ENCODE results near the gene PLEKHG4.

The PLEKHG4 gene

DNA sequence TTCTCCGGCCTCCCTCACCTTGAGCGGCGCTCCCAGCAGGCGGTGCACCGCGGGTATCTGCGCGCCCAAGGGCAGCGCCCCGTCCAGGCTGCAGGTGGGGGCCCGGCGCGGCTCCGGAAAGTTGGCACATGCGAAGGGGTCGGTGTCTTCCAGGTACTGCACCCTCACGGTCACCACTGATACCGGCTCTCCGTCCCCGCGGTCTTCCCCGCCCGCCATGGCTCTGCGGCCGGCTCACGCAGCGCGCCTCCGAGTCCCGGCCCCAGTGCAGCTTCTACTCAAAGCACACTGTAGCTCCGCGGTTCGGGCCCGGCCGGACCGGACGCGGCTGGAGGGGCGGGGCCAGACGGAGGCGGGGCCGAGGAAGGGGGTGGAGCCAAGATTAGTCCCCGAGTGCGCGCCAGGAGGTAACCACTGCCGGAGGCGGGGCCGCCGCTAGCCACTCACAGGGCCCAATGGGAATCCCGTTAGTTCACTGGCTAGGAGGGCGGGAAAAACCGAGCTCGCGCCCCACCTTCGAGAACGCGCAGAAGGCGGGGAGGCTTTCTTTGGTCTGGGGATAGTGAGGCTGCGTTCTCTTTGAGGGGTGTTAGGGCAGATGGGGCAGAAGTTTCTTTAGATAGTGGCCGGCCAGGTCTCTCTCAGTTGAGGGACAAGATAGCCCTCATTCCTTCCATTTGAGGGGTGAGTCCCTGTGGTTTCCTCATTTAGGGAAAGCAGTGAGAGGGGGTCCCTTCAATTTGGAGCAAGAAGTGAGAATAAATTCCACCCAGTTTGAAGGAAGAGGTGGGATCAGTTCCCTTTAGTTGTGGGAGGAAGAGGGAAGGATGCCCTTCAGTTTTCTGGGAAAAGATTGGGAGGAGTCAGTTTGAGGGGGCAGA lies 31.9 kb upstream of the PLEKHG4 start, which contains the start of gene FHOD1:
Gene FHOD1 (minus strand): TSS at position 290 of the 881 bp plus-strand sequence. CDS start 71 bp downstream, at position 219.
- peak within 1 kb of the TSS; percentile 24 for H3K4me3 ChIP-seq (IDR thresholded peaks at IDR 0.05; ENCODE audit: insufficient read depth, low read depth, low read length)
- no peaks in the 10 kb centered on the region for H3K36me3 ChIP-seq (ENCODE audit: insufficient read depth)
- H3K27me3 ChIP-seq (ENCODE audit: insufficient read depth, low read depth), result peaks cover 34% of the 10 kb centered on the region
- TF ChIP-seq, protein P1, sequence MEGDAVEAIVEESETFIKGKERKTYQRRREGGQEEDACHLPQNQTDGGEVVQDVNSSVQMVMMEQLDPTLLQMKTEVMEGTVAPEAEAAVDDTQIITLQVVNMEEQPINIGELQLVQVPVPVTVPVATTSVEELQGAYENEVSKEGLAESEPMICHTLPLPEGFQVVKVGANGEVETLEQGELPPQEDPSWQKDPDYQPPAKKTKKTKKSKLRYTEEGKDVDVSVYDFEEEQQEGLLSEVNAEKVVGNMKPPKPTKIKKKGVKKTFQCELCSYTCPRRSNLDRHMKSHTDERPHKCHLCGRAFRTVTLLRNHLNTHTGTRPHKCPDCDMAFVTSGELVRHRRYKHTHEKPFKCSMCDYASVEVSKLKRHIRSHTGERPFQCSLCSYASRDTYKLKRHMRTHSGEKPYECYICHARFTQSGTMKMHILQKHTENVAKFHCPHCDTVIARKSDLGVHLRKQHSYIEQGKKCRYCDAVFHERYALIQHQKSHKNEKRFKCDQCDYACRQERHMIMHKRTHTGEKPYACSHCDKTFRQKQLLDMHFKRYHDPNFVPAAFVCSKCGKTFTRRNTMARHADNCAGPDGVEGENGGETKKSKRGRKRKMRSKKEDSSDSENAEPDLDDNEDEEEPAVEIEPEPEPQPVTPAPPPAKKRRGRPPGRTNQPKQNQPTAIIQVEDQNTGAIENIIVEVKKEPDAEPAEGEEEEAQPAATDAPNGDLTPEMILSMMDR (conservative IDR thresholded peaks at IDR 0.05; ENCODE audit: low read depth, low read length), result no peak
- H2AFZ ChIP-seq (ENCODE audit: low read depth), result peak within 1 kb of the TSS; percentile 97
- peak within 1 kb of the TSS; percentile 46 for H3K27ac ChIP-seq
- H4K20me1 ChIP-seq (ENCODE audit: insufficient read depth), result no peaks in the 10 kb centered on the region
- H3K79me2 ChIP-seq (ENCODE audit: insufficient read depth, low read depth), result no peaks in the 10 kb centered on the region
- peaks cover 29% of the 10 kb centered on the region for H3K4me1 ChIP-seq (ENCODE audit: low read depth, poor library complexity, severe bottlenecking)
- peak within 1 kb of the TSS; percentile 57; the same call in 1 of the 2 replicates for H3K9ac ChIP-seq
- H3K4me2 ChIP-seq, result peak within 1 kb of the TSS; percentile 100

DNA sequence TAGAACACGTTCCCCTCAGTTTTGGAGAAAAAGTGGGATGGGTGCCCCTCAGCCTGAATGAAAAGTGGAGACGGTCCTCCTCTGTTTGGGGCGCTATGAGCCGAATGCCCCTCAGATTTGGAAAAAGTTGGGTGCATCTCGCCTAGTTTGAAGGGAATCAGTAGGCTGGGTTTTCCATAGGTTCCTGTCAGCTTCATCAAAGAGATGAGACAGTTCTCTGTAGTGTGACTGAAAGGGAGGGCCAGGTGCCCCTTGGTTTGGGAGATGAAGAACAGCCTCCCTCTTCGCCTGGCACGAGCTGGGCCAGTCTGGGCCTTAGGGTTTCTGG lies 31.3 kb upstream of the PLEKHG4 start:
- Histone ChIP-seq H3K4me3 (IDR thresholded peaks at IDR 0.05; ENCODE audit: insufficient read depth, low read depth, low read length) (no peak overlapping the region), H3K27me3 (ENCODE audit: insufficient read depth, low read depth) (peaks cover 34% of the 10 kb centered on the region), H3K4me1 (ENCODE audit: low read depth, poor library complexity, severe bottlenecking) (peaks cover 29% of the 10 kb centered on the region), H3K4me2 (peak overlapping the region; percentile 100), H3K27ac (no peak overlapping the region), H2AFZ (ENCODE audit: low read depth) (peak overlapping the region; percentile 97), H4K20me1 (ENCODE audit: insufficient read depth) (no peaks in the 10 kb centered on the region), H3K36me3 (ENCODE audit: insufficient read depth) (no peaks in the 10 kb centered on the region), H3K9ac (peak overlapping the region; percentile 57; the same call in 1 of the 2 replicates), H3K79me2 (ENCODE audit: insufficient read depth, low read depth) (no peaks in the 10 kb centered on the region)
- TF ChIP-seq, protein P1 (conservative IDR thresholded peaks at IDR 0.05; ENCODE audit: low read depth, low read length), result no peak

DNA sequence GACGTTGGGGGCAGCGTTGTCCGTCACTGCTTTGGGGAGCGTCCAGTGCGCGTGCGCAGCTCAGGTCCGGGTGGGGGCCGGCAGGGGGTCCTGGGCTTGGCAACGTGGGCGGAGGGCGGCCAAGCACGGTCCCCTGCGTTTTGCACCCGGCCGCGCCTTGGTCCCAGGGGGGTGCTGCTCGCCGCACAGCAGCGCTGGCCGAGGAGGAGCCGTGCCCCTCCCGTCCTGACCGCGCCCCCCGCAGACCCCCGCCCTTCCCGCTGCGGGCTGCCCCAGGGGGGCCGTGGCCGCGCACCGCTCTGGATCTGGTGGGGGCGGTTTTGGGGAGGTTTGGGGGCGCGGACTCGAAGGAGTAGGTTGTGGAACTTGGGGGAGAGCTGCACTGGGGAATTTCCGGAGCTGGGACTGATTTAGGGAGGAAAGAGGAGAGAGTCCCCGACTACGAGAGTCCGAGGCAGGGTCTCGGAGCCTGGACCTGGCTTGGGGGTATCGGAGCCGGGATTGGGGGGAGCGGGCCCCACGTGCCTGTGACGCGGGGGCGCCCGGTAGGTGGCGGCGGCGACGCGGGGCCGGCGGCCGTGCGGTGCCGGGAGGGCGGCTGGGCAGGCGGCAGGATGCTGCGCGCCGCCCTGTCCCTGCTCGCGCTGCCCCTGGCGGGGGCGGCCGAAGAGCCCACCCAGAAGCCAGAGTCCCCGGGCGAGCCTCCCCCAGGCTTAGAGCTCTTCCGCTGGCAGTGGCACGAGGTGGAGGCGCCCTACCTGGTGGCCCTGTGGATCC lies 30.7 kb upstream of the PLEKHG4 start, which contains the start of gene SLC9A5:
Gene SLC9A5 (plus strand): TSS at position 579 of the 777 bp plus-strand sequence. CDS start 36 bp downstream, at position 615.
- no peaks in the 10 kb centered on the region for H3K36me3 ChIP-seq (ENCODE audit: insufficient read depth)
- H2AFZ ChIP-seq (ENCODE audit: low read depth), result peak within 1 kb of the TSS; percentile 97
- no peak within 1 kb of the TSS for H3K27ac ChIP-seq
- peaks cover 29% of the 10 kb centered on the region for H3K4me1 ChIP-seq (ENCODE audit: low read depth, poor library complexity, severe bottlenecking)
- H3K4me3 ChIP-seq (IDR thresholded peaks at IDR 0.05; ENCODE audit: insufficient read depth, low read depth, low read length), result no peak within 1 kb of the TSS
- H3K27me3 ChIP-seq (ENCODE audit: insufficient read depth, low read depth), result peaks cover 34% of the 10 kb centered on the region
- H4K20me1 ChIP-seq (ENCODE audit: insufficient read depth), result no peaks in the 10 kb centered on the region
- peak within 1 kb of the TSS; percentile 57; the same call in 1 of the 2 replicates for H3K9ac ChIP-seq
- peak within 1 kb of the TSS; percentile 100 for H3K4me2 ChIP-seq
- H3K79me2 ChIP-seq (ENCODE audit: insufficient read depth, low read depth), result no peaks in the 10 kb centered on the region
- TF ChIP-seq, protein P1 (conservative IDR thresholded peaks at IDR 0.05; ENCODE audit: low read depth, low read length), result no peak

DNA sequence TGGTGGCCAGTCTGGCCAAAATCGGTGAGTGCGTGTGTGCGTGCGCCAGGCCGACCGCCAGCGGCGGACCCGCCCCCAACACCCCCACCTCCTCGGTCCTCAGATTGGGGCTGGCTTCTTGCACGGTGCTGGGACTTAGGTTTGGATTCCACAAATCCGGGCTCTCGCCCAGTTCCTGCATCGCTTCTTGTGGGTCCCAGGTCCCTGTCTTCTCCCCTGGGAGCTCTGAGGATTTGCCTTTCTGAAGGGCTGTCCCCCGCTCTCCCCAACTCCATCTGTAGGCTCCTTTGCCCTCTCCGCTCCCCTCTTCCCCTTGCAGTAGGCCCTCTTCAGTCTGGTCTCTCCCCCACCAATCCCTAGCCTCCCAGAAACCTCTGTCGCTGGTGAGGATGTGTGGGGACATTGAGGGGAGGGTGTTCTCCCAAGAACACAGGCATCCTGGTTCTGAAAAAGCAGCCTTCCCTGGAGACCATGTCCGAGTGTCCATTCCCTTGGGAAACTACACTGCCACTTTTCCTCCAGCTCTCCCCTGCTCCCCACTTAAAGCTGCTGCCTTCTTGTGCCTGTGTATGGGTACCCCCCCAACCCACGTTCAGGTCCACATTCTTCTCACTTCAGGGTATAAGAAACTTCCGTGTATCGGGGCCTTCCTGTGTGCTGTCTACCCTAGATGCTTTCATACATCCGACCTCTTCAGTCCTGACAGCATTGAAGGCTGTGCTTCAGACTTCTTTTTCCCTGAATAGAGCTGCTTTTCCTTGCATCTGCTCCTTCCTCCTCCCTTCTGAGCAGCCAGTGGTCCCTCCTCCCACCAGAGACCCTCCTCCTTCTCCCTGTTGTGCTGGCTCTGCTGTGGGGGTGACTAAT lies 29.9 kb upstream of the PLEKHG4 start:
- TF ChIP-seq, protein P1 (conservative IDR thresholded peaks at IDR 0.05; ENCODE audit: low read depth, low read length), result no peak
- H3K79me2 ChIP-seq (ENCODE audit: insufficient read depth, low read depth), result no peaks in the 10 kb centered on the region
- H2AFZ ChIP-seq (ENCODE audit: low read depth), result peak overlapping the region; percentile 97
- peak overlapping the region; percentile 100 for H3K4me2 ChIP-seq
- H3K4me3 ChIP-seq (IDR thresholded peaks at IDR 0.05; ENCODE audit: insufficient read depth, low read depth, low read length), result no peak overlapping the region
- no peaks in the 10 kb centered on the region for H4K20me1 ChIP-seq (ENCODE audit: insufficient read depth)
- H3K27ac ChIP-seq, result no peak overlapping the region
- peaks cover 23% of the 10 kb centered on the region for H3K4me1 ChIP-seq (ENCODE audit: low read depth, poor library complexity, severe bottlenecking)
- H3K27me3 ChIP-seq (ENCODE audit: insufficient read depth, low read depth), result peaks cover 34% of the 10 kb centered on the region
- H3K36me3 ChIP-seq (ENCODE audit: insufficient read depth), result no peaks in the 10 kb centered on the region
- peak overlapping the region; percentile 57; the same call in 1 of the 2 replicates for H3K9ac ChIP-seq

Measured in KMS-11 (cell line).